Naive thymus-derived CD4-positive, alpha-beta T cell (primary cell): ENCODE data around the gene NIM1K. TPM values are rescaled to one million over a fixed set of nuclear protein-coding genes. Genes with fewer than 3 reads are reported as not detected.
A peak's percentile ranks its signal among the peaks of the same experiment; 100 is the strongest.

Source experiments
- ATAC-seq: fragments of 150-1000 bp; cut with Tn5 transposase; 2 replicates; pipeline ENCODE4 v1.10.0; 2021; ENCODE audit warnings: mild to moderate bottlenecking, moderate library complexity
- CTCF ChIA-PET: fragments of 350-600 bp; sonication (Branson Sonifier 250); formaldehyde crosslinking; loops from one replicate; lab custom pipeline; 2021; ENCODE audit warnings: antibody characterized with exemption; lab: Charles Lee
- POLR2A ChIA-PET: fragments of 350-600 bp; sonication (Branson Sonifier 250); formaldehyde crosslinking; loops from one replicate; lab custom pipeline; 2021; ENCODE audit warnings: antibody characterized with exemption, inconsistent platforms; lab: Charles Lee
- DNase-seq, 9 donors: peaks; one replicate each; pipeline versions ENCODE4 v3.0.0 to v3.0.0-alpha.2; 2020 to 2022; ENCODE audit warnings: mixed read lengths in 1 of 9
- H3K27ac ChIP-seq: one replicate; pipeline ENCODE4 v1.7.0; 2013; ENCODE audit warnings: mild to moderate bottlenecking, low read depth, low read length, moderate library complexity
- H3K27me3 ChIP-seq, 2 donors: one replicate each; pipeline ENCODE4 v1.7.0; 2013; ENCODE audit warnings: low read length in 2 of 2, mild to moderate bottlenecking in 2 of 2, moderate library complexity in 2 of 2; ENCODE audit not compliant: control insufficient read depth in 2 of 2, insufficient read depth in 2 of 2
- H3K36me3 ChIP-seq, 3 experiments: 1 replicate in 2 of 3; 2 replicates in 1 of 3; pipeline ENCODE4 v1.7.0; 2013; ENCODE audit warnings: low read length in 3 of 3, mild to moderate bottlenecking in 3 of 3, moderate library complexity in 1 of 3; ENCODE audit not compliant: insufficient read depth in 3 of 3, control insufficient read depth in 2 of 3
- H3K4me1 ChIP-seq, 2 donors: one replicate each; pipeline ENCODE4 v1.7.0; 2013; ENCODE audit warnings: low read length in 2 of 2, mild to moderate bottlenecking in 2 of 2, moderate library complexity in 1 of 2; ENCODE audit not compliant: control insufficient read depth in 2 of 2, insufficient read depth in 2 of 2
- H3K4me3 ChIP-seq: 2 replicates; pipeline ENCODE4 v1.7.0; 2013; ENCODE audit warnings: mild to moderate bottlenecking, low read length
- H3K9me3 ChIP-seq, 3 experiments: 1 replicate in 2 of 3; 2 replicates in 1 of 3; pipeline ENCODE4 v1.7.0; 2013; ENCODE audit warnings: low read length in 3 of 3; ENCODE audit not compliant: control insufficient read depth in 2 of 3
- H3K27ac Mint-ChIP-seq, 9 donors: one replicate each; pipeline ENCODE4 v1.8.0; 2020 to 2022; ENCODE audit warnings: mixed read lengths in 9 of 9, mild to moderate bottlenecking in 8 of 9, moderate library complexity in 5 of 9, inconsistent platforms in 2 of 9
- H3K27me3 Mint-ChIP-seq, 5 donors: one replicate each; pipeline ENCODE4 v1.8.0; 2021 to 2022; ENCODE audit warnings: mixed read lengths in 5 of 5, mild to moderate bottlenecking in 1 of 5
- H3K36me3 Mint-ChIP-seq, 5 donors: one replicate each; pipeline ENCODE4 v1.8.0; 2020 to 2022; ENCODE audit warnings: mixed read lengths in 5 of 5, mild to moderate bottlenecking in 3 of 5, inconsistent platforms in 1 of 5
- H3K4me1 Mint-ChIP-seq, 7 donors: one replicate each; pipeline ENCODE4 v1.8.0; 2020 to 2022; ENCODE audit warnings: mixed read lengths in 7 of 7, mild to moderate bottlenecking in 3 of 7, inconsistent platforms in 1 of 7
- H3K4me3 Mint-ChIP-seq, 10 donors: one replicate each; pipeline ENCODE4 v1.8.0; 2020 to 2022; ENCODE audit warnings: mild to moderate bottlenecking in 10 of 10, mixed read lengths in 10 of 10, moderate library complexity in 6 of 10, inconsistent platforms in 2 of 10
- H3K9me3 Mint-ChIP-seq, 11 donors: one replicate each; pipeline ENCODE4 v1.8.0; 2020 to 2022; ENCODE audit warnings: mixed read lengths in 11 of 11, mild to moderate bottlenecking in 4 of 11, inconsistent platforms in 1 of 11, moderate library complexity in 1 of 11
- intact Hi-C, 2 donors: fragments of 100-400 bp; cut with micrococcal nuclease; formaldehyde crosslinking; loops; one replicate each; pipeline ENCODE4 v1.15.1; 2023
- polyA plus RNA-seq, 2 donors: library from polyadenylated mRNA; unstranded; fragments of 300-500 nt; fragmentation: Illumina TruSeq; gene quantifications; one replicate each; pipeline ENCODE4 v1.2.3, GENCODE V29; 2021
- total RNA-seq, 6 experiments: library from RNA in 5 of 6; stranded (reverse) in 5 of 6; gene quantifications; 1 replicate in 5 of 6; 2 replicates in 1 of 6; pipeline ENCODE4 v1.2.3 and lab custom pipeline; 2021 to 2026

Gene NIM1K
- total and polyA plus RNA-seq, 7 experiments from 2014 or later = 0.18 to 0.97 (median 0.49) TPM

DNA sequence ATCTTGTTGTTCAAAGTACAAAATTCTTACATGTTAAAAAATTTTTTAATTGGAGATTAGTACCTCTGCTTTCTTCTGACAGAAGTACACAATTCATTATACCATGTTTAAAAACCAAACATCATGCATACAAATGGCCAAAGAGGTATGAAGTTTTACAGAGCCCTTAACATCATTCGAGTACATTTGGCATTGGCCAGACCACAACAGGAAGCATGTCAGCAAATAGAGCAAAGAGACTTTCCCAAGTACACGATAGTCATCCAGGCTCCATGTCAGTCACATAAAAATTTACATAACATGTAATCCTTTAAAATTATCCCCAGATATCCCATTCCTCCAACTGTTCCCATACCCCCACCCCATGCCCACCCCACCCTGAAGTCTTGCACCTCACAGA is 98.7 kb downstream of the NIM1K start:
- Mint-ChIP-seq H3K9me3 (peaks cover 0 to 2% (median 0%) of the 10 kb centered on the region in 11 donors), H3K27ac (no peak overlapping the region), H3K36me3 (peaks cover 12 to 65% (median 35%) of the 10 kb centered on the region in 5 donors), H3K27me3 (no peaks in the 10 kb centered on the region), H3K4me3 (no peak overlapping the region), H3K4me1 (peaks cover 0 to 16% (median 0%) of the 10 kb centered on the region in 7 donors)
- DNase-seq (no peak), ATAC-seq (no peak)
- Histone ChIP-seq H3K36me3 (peaks cover 0 to 51% (median 7%) of the 10 kb centered on the region in 3 experiments), H3K4me3 (no peak overlapping the region), H3K27me3 (no peaks in the 10 kb centered on the region), H3K9me3 (no peaks in the 10 kb centered on the region), H3K4me1 (no peaks in the 10 kb centered on the region), H3K27ac (no peak overlapping the region)
- CTCF ChIA-PET = no interaction called here
- POLR2A ChIA-PET = interaction anchor here (0.6 kb wide), 1 partner anchor 105 kb away, joined by 3 read pairs; no protein-coding TSS in a partner anchor
- intact Hi-C loops = no loop called here

DNA sequence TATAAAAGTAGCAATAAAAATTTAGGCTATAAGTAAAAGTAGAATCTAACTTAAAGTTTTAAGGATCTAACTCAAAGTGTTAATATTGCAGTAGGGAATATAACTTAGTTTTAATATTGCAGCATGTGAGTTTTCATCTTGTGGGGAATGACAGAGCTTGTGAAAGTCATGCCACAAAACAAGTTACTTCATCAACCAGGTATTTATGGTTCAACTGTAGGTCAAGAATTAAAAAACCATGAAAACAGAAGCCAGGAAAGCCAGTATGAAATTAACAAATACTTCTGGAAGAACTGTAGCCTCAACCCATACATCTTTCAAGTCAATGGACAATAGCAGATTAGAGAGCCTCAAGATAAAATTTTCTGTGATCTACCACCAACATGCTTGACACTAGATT is 102.2 kb downstream of the NIM1K start:
- Histone ChIP-seq H3K36me3 (peaks cover 4 to 58% (median 18%) of the 10 kb centered on the region in 3 experiments), H3K4me1 (no peaks in the 10 kb centered on the region), H3K27ac (no peak overlapping the region), H3K27me3 (no peaks in the 10 kb centered on the region), H3K9me3 (no peaks in the 10 kb centered on the region), H3K4me3 (no peak overlapping the region)
- H3K4me3 Mint-ChIP-seq = no peak overlapping the region
- H3K4me1 Mint-ChIP-seq = peaks cover 0 to 30% (median 0%) of the 10 kb centered on the region in 7 donors
- H3K27me3 Mint-ChIP-seq = no peaks in the 10 kb centered on the region
- ATAC-seq (no peak), DNase-seq (no peak)
- H3K9me3 Mint-ChIP-seq = peaks cover 0 to 2% (median 0%) of the 10 kb centered on the region in 11 donors
- no peak overlapping the region for H3K27ac Mint-ChIP-seq
- peaks cover 16 to 69% (median 34%) of the 10 kb centered on the region in 5 donors for H3K36me3 Mint-ChIP-seq
- intact Hi-C loops = no loop called here
- ChIA-PET CTCF (no interaction called here), POLR2A (no interaction called here)

GRCh38 chr5:43295202-43295601 is 103.2 kb downstream of the NIM1K start:
- Mint-ChIP-seq H3K9me3 (peaks cover 0 to 2% (median 0%) of the 10 kb centered on the region in 11 donors), H3K27ac (peak overlapping the region in 3 of 9 donors; percentile 9 to 37 (median 28)), H3K4me1 (peaks cover 0 to 37% (median 0%) of the 10 kb centered on the region in 7 donors), H3K36me3 (peaks cover 16 to 70% (median 34%) of the 10 kb centered on the region in 5 donors), H3K4me3 (no peak overlapping the region), H3K27me3 (no peaks in the 10 kb centered on the region)
- Histone ChIP-seq H3K4me3 (no peak overlapping the region), H3K27ac (no peak overlapping the region), H3K27me3 (no peaks in the 10 kb centered on the region), H3K9me3 (no peaks in the 10 kb centered on the region), H3K4me1 (no peaks in the 10 kb centered on the region), H3K36me3 (peaks cover 4 to 55% (median 18%) of the 10 kb centered on the region in 3 experiments)
- ATAC-seq = no peak
- CTCF ChIA-PET = no interaction called here
- POLR2A ChIA-PET = interaction anchor here (0.6 to 1.0 kb wide), 2 partner anchors 266 to 429 kb away, joined by 3 read pairs; no protein-coding TSS in a partner anchor
- DNase-seq = no peak
- intact Hi-C loops = no loop called here

GRCh38 chr5:43296835-43297234 is 104.8 kb downstream of the NIM1K start:
- Histone ChIP-seq H3K9me3 (no peaks in the 10 kb centered on the region), H3K27ac (no peak overlapping the region), H3K36me3 (peaks cover 4 to 48% (median 18%) of the 10 kb centered on the region in 3 experiments), H3K4me3 (no peak overlapping the region), H3K27me3 (no peaks in the 10 kb centered on the region), H3K4me1 (no peaks in the 10 kb centered on the region)
- no peak overlapping the region for H3K4me3 Mint-ChIP-seq
- ChIA-PET POLR2A (no interaction called here), CTCF (no interaction called here)
- intact Hi-C loops = no loop called here
- H3K9me3 Mint-ChIP-seq = peaks cover 0 to 2% (median 0%) of the 10 kb centered on the region in 11 donors
- no peaks in the 10 kb centered on the region for H3K27me3 Mint-ChIP-seq
- H3K27ac Mint-ChIP-seq = peak overlapping the region in 1 of 9 donors; percentile 36
- DNase-seq (no peak), ATAC-seq (no peak)
- peaks cover 4 to 41% (median 7%) of the 10 kb centered on the region in 7 donors for H3K4me1 Mint-ChIP-seq
- H3K36me3 Mint-ChIP-seq = peaks cover 16 to 61% (median 31%) of the 10 kb centered on the region in 5 donors

DNA sequence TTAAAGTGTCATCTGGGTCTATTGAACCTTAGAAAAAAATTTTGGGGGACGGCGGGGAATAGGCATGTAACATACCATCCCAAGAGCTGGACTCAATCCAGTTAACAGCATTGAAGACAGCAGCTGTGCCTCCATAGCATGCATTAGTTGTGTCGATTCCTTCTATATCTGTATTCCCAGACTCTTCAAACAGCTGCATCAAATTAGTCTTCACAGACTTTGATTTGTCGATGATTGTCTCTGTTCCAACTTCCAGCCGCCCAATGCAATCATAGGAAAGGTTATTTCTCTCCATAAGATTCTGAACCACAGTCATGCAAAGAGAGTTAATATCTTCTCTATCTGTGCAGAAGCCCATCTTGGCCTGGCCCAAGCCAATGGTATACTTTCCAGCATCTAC is 106.4 kb downstream of the NIM1K start:
- H3K4me1 Mint-ChIP-seq = peaks cover 11 to 52% (median 21%) of the 10 kb centered on the region in 7 donors
- peaks cover 4 to 40% (median 18%) of the 10 kb centered on the region in 3 experiments for H3K36me3 ChIP-seq
- CTCF ChIA-PET = no interaction called here
- H3K9me3 Mint-ChIP-seq = peaks cover 0 to 2% (median 0%) of the 10 kb centered on the region in 11 donors
- no peaks in the 10 kb centered on the region for H3K9me3 ChIP-seq
- no peak overlapping the region for H3K4me3 ChIP-seq
- no peak for DNase-seq
- H3K27ac ChIP-seq = no peak overlapping the region
- POLR2A ChIA-PET = no interaction called here
- H3K4me3 Mint-ChIP-seq = no peak overlapping the region
- H3K4me1 ChIP-seq = no peaks in the 10 kb centered on the region
- ATAC-seq = no peak
- intact Hi-C loops = no loop called here
- no peak overlapping the region for H3K27ac Mint-ChIP-seq
- no peaks in the 10 kb centered on the region for H3K27me3 Mint-ChIP-seq
- H3K36me3 Mint-ChIP-seq = peaks cover 21 to 60% (median 38%) of the 10 kb centered on the region in 5 donors
- H3K27me3 ChIP-seq = no peaks in the 10 kb centered on the region

GRCh38 chr5:43300112-43300511 is 108.1 kb downstream of the NIM1K start:
- Mint-ChIP-seq H3K4me3 (no peak overlapping the region), H3K4me1 (peaks cover 14 to 62% (median 29%) of the 10 kb centered on the region in 7 donors), H3K9me3 (peaks cover 0 to 1% (median 0%) of the 10 kb centered on the region in 11 donors), H3K27ac (peak overlapping the region in 2 of 9 donors; percentile 28 to 47), H3K27me3 (no peaks in the 10 kb centered on the region), H3K36me3 (peaks cover 13 to 46% (median 40%) of the 10 kb centered on the region in 5 donors)
- ChIA-PET POLR2A (no interaction called here), CTCF (interaction anchor here (0.8 kb wide), 1 partner anchor 13 kb away, joined by 4 read pairs; the partner anchor contains the start of gene HMGCS1)
- Histone ChIP-seq H3K27ac (no peak overlapping the region), H3K36me3 (peaks cover 4 to 29% (median 17%) of the 10 kb centered on the region in 3 experiments), H3K27me3 (no peaks in the 10 kb centered on the region), H3K4me3 (no peak overlapping the region), H3K9me3 (no peaks in the 10 kb centered on the region), H3K4me1 (peaks cover 0 to 7% of the 10 kb centered on the region in 2 donors)
- DNase-seq (no peak), ATAC-seq (no peak)
- intact Hi-C loops = no loop called here
